ENCODE data around the gene KCNK6.

The KCNK6 gene

GRCh38 chr19:38319421-38320258 is at the start of gene KCNK6:
KCNK6 (plus strand) TSS chr19:38319845; CDS start chr19:38319951, 106 bp downstream.
- no peak for DNase-seq (ENCODE audit: low read depth, low spot score)
- H3K27ac ChIP-seq = peak within 1 kb of the TSS; percentile 77

GRCh38 chr19:38270587-38271167 is 49.0 kb upstream of the KCNK6 start:
- no peak overlapping the region for H3K27ac ChIP-seq
- no peak for DNase-seq (ENCODE audit: low read depth, low spot score)

- H3K27ac ChIP-seq = no peak overlapping the region
- DNase-seq (ENCODE audit: low read depth, low spot score) = no peak
Measured at GRCh38 chr19:38273499-38273898, 46.1 kb upstream of the KCNK6 start.

- DNase-seq (ENCODE audit: low read depth, low spot score) = no peak
- peak overlapping the region; percentile 2 for H3K27ac ChIP-seq
Measured at GRCh38 chr19:38274739-38275138, 44.9 kb upstream of the KCNK6 start.

- no peak for DNase-seq (ENCODE audit: low read depth, low spot score)
- H3K27ac ChIP-seq = peak overlapping the region; percentile 47
Measured at GRCh38 chr19:38276942-38277517, 42.6 kb upstream of the KCNK6 start.

GRCh38 chr19:38277549-38277948 is 42.1 kb upstream of the KCNK6 start:
- H3K27ac ChIP-seq = peak overlapping the region; percentile 47
- peak; percentile 41 for DNase-seq (ENCODE audit: low read depth, low spot score)

- no peak for DNase-seq (ENCODE audit: low read depth, low spot score)
- H3K27ac ChIP-seq = peak overlapping the region; percentile 47
Measured at GRCh38 chr19:38277969-38278680, 41.5 kb upstream of the KCNK6 start.

GRCh38 chr19:38278751-38279150 is 40.9 kb upstream of the KCNK6 start:
- DNase-seq (ENCODE audit: low read depth, low spot score) = no peak
- peak overlapping the region; percentile 47 for H3K27ac ChIP-seq

GRCh38 chr19:38280030-38280921 is 39.4 kb upstream of the KCNK6 start:
- DNase-seq (ENCODE audit: low read depth, low spot score) = no peak
- peak overlapping the region; percentile 13 for H3K27ac ChIP-seq

- no peak for DNase-seq (ENCODE audit: low read depth, low spot score)
Measured at GRCh38 chr19:38281811-38282566, 37.7 kb upstream of the KCNK6 start.

GRCh38 chr19:38283271-38283670 is 36.4 kb upstream of the KCNK6 start:
- no peak overlapping the region for H3K27ac ChIP-seq
- DNase-seq (ENCODE audit: low read depth, low spot score) = no peak

More at GRCh38 chr19:38281811-38282566, 37.7 kb upstream of the KCNK6 start:
- no peak overlapping the region for H3K27ac ChIP-seq

GRCh38 chr19:38284422-38284821 is 35.2 kb upstream of the KCNK6 start:
- no peak overlapping the region for H3K27ac ChIP-seq
- no peak for DNase-seq (ENCODE audit: low read depth, low spot score)

GRCh38 chr19:38285567-38285966 is 34.1 kb upstream of the KCNK6 start:
- DNase-seq (ENCODE audit: low read depth, low spot score) = no peak
- H3K27ac ChIP-seq = no peak overlapping the region

GRCh38 chr19:38287604-38288003 is 32.0 kb upstream of the KCNK6 start:
- no peak overlapping the region for H3K27ac ChIP-seq
- DNase-seq (ENCODE audit: low read depth, low spot score) = no peak

GRCh38 chr19:38288123-38288855 is 31.4 kb upstream of the KCNK6 start:
- peak overlapping the region; percentile 99 for H3K27ac ChIP-seq
- DNase-seq (ENCODE audit: low read depth, low spot score) = no peak

- peak overlapping the region; percentile 99 for H3K27ac ChIP-seq
Measured at GRCh38 chr19:38289955-38290354, 29.7 kb upstream of the KCNK6 start.

GRCh38 chr19:38290631-38291147 is 29.0 kb upstream of the KCNK6 start:
- H3K27ac ChIP-seq = peak overlapping the region; percentile 99
- DNase-seq (ENCODE audit: low read depth, low spot score) = peak; percentile 81

More at GRCh38 chr19:38289955-38290354, 29.7 kb upstream of the KCNK6 start:
- DNase-seq (ENCODE audit: low read depth, low spot score) = no peak

GRCh38 chr19:38291855-38292254 is 27.8 kb upstream of the KCNK6 start:
- no peak for DNase-seq (ENCODE audit: low read depth, low spot score)
- H3K27ac ChIP-seq = peak overlapping the region; percentile 99
